ENCODE results near the gene ZNF57.

ZNF57 gene

DNA sequence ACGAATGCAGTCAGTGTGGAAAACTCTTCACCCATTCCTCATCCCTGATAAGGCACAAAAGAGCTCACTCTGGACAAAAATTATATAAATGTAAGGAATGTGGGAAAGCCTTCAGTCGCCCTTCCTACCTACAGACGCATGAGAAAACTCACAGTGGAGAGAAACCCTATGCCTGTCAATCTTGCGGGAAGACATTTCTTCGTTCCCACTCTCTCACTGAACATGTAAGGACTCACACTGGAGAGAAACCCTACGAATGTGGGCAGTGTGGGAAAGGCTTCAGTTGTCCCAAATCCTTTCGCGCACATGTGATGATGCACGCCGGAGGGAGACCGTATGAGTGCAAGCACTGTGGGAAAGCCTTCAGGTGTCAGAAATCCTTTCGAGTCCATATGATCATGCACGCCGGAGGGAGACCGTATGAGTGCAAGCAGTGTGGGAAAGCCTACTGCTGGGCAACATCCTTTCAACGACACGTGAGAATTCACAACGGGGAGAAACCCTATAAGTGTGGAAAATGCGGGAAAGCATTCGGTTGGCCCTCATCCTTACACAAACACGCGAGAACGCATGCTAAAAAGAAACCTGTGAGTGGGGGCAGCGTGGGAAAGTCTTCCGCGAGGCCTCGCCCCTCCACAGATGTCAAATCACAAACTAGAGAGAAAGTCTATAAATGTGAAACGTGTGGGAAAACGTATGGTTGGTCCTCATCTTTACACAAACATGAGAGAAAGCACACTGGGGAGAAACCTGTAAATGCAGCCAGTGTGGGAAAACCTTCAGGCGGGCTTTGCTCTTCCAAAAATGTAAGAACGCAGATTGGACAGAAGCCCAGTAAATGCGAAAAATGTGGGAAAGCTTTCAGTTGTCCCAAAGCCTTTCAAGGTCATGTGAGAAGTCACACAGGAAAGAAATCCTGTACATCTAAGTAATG lies 23.1 kb upstream of the ZNF57 start:
- Histone ChIP-seq H3K4me2 (ENCODE audit: low read length) (no peak overlapping the region), H3K4me3 (ENCODE audit: low read length) (no peak overlapping the region), H4K20me1 (ENCODE audit: control insufficient read depth, insufficient read depth, low read depth, low read length) (no peaks in the 10 kb centered on the region), H3K9me2 (replicated peaks; ENCODE audit: control insufficient read depth, low read length) (no peaks in the 10 kb centered on the region), H3K36me3 (ENCODE audit: control insufficient read depth, low read length) (no peaks in the 10 kb centered on the region), H3K9me3 (ENCODE audit: control insufficient read depth, insufficient read depth, low read length) (peaks cover 20% of the 10 kb centered on the region), H3K27ac (ENCODE audit: low read depth, low read length) (no peak overlapping the region), H3K4me1 (ENCODE audit: control insufficient read depth, low read length) (peaks cover 5% of the 10 kb centered on the region), H3K27me3 (ENCODE audit: control insufficient read depth, low read length) (no peaks in the 10 kb centered on the region), H3K79me2 (ENCODE audit: control insufficient read depth, low read length) (no peaks in the 10 kb centered on the region), H3F3A (ENCODE audit: control insufficient read depth, insufficient read depth) (no peaks in the 10 kb centered on the region)
- TF ChIP-seq EZH2phosphoT487 (IDR thresholded peaks at IDR 0.05; ENCODE audit: borderline replicate concordance, low read length): no peak
- TF ChIP-seq, protein P1, sequence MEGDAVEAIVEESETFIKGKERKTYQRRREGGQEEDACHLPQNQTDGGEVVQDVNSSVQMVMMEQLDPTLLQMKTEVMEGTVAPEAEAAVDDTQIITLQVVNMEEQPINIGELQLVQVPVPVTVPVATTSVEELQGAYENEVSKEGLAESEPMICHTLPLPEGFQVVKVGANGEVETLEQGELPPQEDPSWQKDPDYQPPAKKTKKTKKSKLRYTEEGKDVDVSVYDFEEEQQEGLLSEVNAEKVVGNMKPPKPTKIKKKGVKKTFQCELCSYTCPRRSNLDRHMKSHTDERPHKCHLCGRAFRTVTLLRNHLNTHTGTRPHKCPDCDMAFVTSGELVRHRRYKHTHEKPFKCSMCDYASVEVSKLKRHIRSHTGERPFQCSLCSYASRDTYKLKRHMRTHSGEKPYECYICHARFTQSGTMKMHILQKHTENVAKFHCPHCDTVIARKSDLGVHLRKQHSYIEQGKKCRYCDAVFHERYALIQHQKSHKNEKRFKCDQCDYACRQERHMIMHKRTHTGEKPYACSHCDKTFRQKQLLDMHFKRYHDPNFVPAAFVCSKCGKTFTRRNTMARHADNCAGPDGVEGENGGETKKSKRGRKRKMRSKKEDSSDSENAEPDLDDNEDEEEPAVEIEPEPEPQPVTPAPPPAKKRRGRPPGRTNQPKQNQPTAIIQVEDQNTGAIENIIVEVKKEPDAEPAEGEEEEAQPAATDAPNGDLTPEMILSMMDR (IDR thresholded peaks at IDR 0.05; ENCODE audit: low read depth, low read length, poor library complexity, severe bottlenecking): no peak

DNA sequence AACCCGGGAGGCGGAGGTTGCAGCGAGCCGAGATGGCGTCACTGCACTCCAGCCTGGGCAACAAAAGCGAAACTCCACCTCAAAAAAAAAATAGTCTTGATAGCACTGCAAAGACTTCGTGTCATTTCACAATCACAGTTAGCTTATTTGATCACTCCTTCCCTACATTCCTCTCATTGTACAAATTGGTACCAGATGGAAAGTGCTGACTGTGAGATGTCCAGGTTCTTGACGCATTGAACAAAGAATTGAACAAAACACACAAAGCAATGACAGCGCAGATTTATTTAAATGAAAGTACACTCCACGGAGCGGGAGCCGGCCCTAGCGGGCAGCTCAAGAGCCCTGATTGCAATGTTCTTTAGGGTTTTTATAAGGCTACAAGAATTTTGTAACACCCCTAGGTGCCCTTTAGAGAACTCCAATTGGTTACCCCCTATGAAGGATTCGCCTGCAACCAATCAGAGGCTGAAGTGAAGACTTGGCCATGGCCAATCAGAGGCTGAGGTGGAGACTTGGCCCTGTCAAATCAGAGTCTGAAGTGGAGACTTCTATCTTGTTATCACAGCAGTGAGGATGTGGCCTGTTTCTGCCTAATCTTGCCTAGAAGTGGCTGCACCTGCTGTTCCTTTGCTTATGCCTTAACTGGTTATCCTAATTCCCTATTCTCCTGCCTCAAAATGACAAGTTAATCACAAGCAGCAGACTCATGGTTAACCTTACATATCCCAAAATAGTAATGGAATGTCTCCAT lies 16.9 kb upstream of the ZNF57 start:
- Histone ChIP-seq H3K4me3 (ENCODE audit: low read length) (no peak overlapping the region), H3K9me3 (ENCODE audit: control insufficient read depth, insufficient read depth, low read length) (no peaks in the 10 kb centered on the region), H3K27ac (ENCODE audit: low read depth, low read length) (no peak overlapping the region), H3K27me3 (ENCODE audit: control insufficient read depth, low read length) (no peaks in the 10 kb centered on the region), H3K36me3 (ENCODE audit: control insufficient read depth, low read length) (no peaks in the 10 kb centered on the region), H3K4me2 (ENCODE audit: low read length) (no peak overlapping the region), H4K20me1 (ENCODE audit: control insufficient read depth, insufficient read depth, low read depth, low read length) (no peaks in the 10 kb centered on the region), H3K9me2 (replicated peaks; ENCODE audit: control insufficient read depth, low read length) (no peaks in the 10 kb centered on the region), H3K79me2 (ENCODE audit: control insufficient read depth, low read length) (no peaks in the 10 kb centered on the region), H3K4me1 (ENCODE audit: control insufficient read depth, low read length) (peaks cover 16% of the 10 kb centered on the region), H3F3A (ENCODE audit: control insufficient read depth, insufficient read depth) (peaks cover 9% of the 10 kb centered on the region; the same call in 1 of the 2 replicates)
- no peak for TF ChIP-seq EZH2phosphoT487 (IDR thresholded peaks at IDR 0.05; ENCODE audit: borderline replicate concordance, low read length)
- TF ChIP-seq, protein P1 (IDR thresholded peaks at IDR 0.05; ENCODE audit: low read depth, low read length, poor library complexity, severe bottlenecking): no peak

DNA sequence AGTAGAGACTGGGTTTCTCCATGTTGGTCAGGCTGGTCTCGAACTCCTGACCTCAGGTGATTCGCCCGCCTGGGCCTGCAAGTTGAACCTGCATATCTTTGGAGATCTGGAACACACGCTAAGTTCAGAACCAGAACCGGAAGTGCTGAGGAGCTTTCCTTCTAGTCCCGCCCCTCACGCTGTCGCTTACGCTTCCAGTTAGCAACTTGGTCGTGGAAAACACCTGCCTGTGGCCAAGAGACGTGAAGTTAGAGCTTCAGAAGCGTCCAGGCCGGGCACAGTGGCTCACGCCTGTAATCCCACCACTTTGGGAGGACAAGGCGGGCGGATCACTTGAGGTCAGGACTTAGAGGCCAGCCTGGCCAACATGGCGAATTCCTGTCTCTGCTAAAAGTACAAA lies 15.0 kb upstream of the ZNF57 start:
- no peaks in the 10 kb centered on the region for H3K27me3 ChIP-seq (ENCODE audit: control insufficient read depth, low read length)
- no peak overlapping the region for H3K27ac ChIP-seq (ENCODE audit: low read depth, low read length)
- peaks cover 9% of the 10 kb centered on the region; the same call in 1 of the 2 replicates for H3F3A ChIP-seq (ENCODE audit: control insufficient read depth, insufficient read depth)
- H3K9me3 ChIP-seq (ENCODE audit: control insufficient read depth, insufficient read depth, low read length): no peaks in the 10 kb centered on the region
- no peak for TF ChIP-seq EZH2phosphoT487 (IDR thresholded peaks at IDR 0.05; ENCODE audit: borderline replicate concordance, low read length)
- TF ChIP-seq, protein P1 (IDR thresholded peaks at IDR 0.05; ENCODE audit: low read depth, low read length, poor library complexity, severe bottlenecking): no peak
- H3K4me3 ChIP-seq (ENCODE audit: low read length): no peak overlapping the region
- no peak overlapping the region for H3K4me2 ChIP-seq (ENCODE audit: low read length)
- H3K9me2 ChIP-seq (replicated peaks; ENCODE audit: control insufficient read depth, low read length): no peaks in the 10 kb centered on the region
- no peaks in the 10 kb centered on the region for H3K36me3 ChIP-seq (ENCODE audit: control insufficient read depth, low read length)
- H3K4me1 ChIP-seq (ENCODE audit: control insufficient read depth, low read length): peaks cover 18% of the 10 kb centered on the region
- no peaks in the 10 kb centered on the region for H4K20me1 ChIP-seq (ENCODE audit: control insufficient read depth, insufficient read depth, low read depth, low read length)
- no peaks in the 10 kb centered on the region for H3K79me2 ChIP-seq (ENCODE audit: control insufficient read depth, low read length)
